OCI-LY7 (cell line): Measurements from ENCODE around the gene ZNF318. TPM values are rescaled to one million over a fixed set of nuclear protein-coding genes. Genes with fewer than 3 reads are reported as not detected.
"Not testable (repeated sequence)": the region's sequence is repeated elsewhere in the genome, so short reads cannot be mapped to it uniquely, and the experiment has no call there.

Experiments
- BruUV-seq: library from RNA; stranded (reverse); fragments of 400-500 nt; replicated peaks from 2 replicates; lab custom pipeline; 2021; lab: Mats Ljungman, UMichigan
- CTCF ChIA-PET: fragments of 300-600 bp; sonication (Branson Sonifier 250); formaldehyde crosslinking; loops from one replicate; lab custom pipeline; 2022; ENCODE audit warnings: antibody characterized with exemption; ENCODE audit not compliant: unreplicated experiment; lab: Charles Lee
- POLR2A ChIA-PET: fragments of 300-600 bp; sonication (Branson Sonifier 250); formaldehyde crosslinking; loops from one replicate; lab custom pipeline; 2022; ENCODE audit warnings: antibody characterized with exemption; lab: Charles Lee
- DNase-seq: peaks from one replicate; pipeline ENCODE4 v3.0.0-alpha.2; 2015; ENCODE audit warnings: low spot score
- H2AFZ ChIP-seq: fragments of 200-600 bp; sonication (generic), shearing (Covaris generic); 2 replicates; pipeline ENCODE4 v1.6.1; 2014; ENCODE audit warnings: mild to moderate bottlenecking, antibody characterized with exemption, low read length, moderate library complexity
- H3K27ac ChIP-seq: fragments of 200-600 bp; sonication (generic); 2 replicates; pipeline ENCODE4 v1.5.1; 2014; ENCODE audit warnings: mixed run types, low read depth, mild to moderate bottlenecking, moderate library complexity, low read length, inconsistent platforms; ENCODE audit not compliant: poor library complexity, severe bottlenecking
- H3K36me3 ChIP-seq: fragments of 200-600 bp; sonication (generic); 2 replicates; pipeline ENCODE4 v1.6.1; 2014; ENCODE audit warnings: mild to moderate bottlenecking, antibody characterized with exemption, low read length, moderate library complexity, mixed read lengths; ENCODE audit not compliant: insufficient read depth
- H3K4me1 ChIP-seq: fragments of 200-600 bp; sonication (generic); 2 replicates; pipeline ENCODE4 v1.5.1; 2014; ENCODE audit warnings: mild to moderate bottlenecking, low read length; ENCODE audit not compliant: insufficient read depth, poor library complexity, severe bottlenecking
- H3K4me2 ChIP-seq: fragments of 200-600 bp; sonication (generic); 2 replicates; pipeline ENCODE4 v1.6.1; 2014; ENCODE audit warnings: mild to moderate bottlenecking, low read length
- H3K4me3 ChIP-seq: fragments of 200-600 bp; sonication (generic); 2 replicates; pipeline ENCODE4 v1.5.1; 2014; ENCODE audit warnings: mild to moderate bottlenecking, low read depth, low read length; ENCODE audit not compliant: poor library complexity, severe bottlenecking
- H3K79me2 ChIP-seq: fragments of 200-600 bp; sonication (generic); 2 replicates; pipeline ENCODE4 v1.6.1; 2016; ENCODE audit warnings: low read depth, mild to moderate bottlenecking, low read length, moderate library complexity, mixed read lengths; ENCODE audit not compliant: insufficient read depth
- H3K9me2 ChIP-seq: fragments of 200-600 bp; sonication (generic); 2 replicates; pipeline ENCODE4 v1.6.1; 2016; ENCODE audit warnings: mild to moderate bottlenecking, low read length, mixed read lengths; ENCODE audit not compliant: insufficient read depth
- H3K9me3 ChIP-seq: fragments of 200-600 bp; sonication (generic); 2 replicates; pipeline ENCODE4 v1.6.1; 2014; ENCODE audit warnings: mild to moderate bottlenecking, mixed run types, low read length, mixed read lengths
- H4K20me1 ChIP-seq: fragments of 200-600 bp; sonication (generic); 2 replicates; pipeline ENCODE4 v1.6.1; 2014; ENCODE audit warnings: mild to moderate bottlenecking, antibody characterized with exemption, low read length, moderate library complexity, mixed read lengths; ENCODE audit not compliant: insufficient read depth
- CTCF ChIP-seq: fragments of 200-600 bp; sonication (generic); conservative IDR thresholded peaks from 2 replicates; pipeline ENCODE4 v1.5.1; 2014; ENCODE audit warnings: mild to moderate bottlenecking, antibody characterized with exemption, low read length, moderate library complexity, mixed read lengths
- EZH2phosphoT487 ChIP-seq: fragments of 200-600 bp; sonication (generic); IDR thresholded peaks from 2 replicates; pipeline ENCODE4 v1.6.1; 2018; ENCODE audit warnings: low read depth, borderline replicate concordance, mild to moderate bottlenecking, mixed run types, antibody characterized with exemption, low read length, moderate library complexity, mixed read lengths
- intact Hi-C: fragments of 100-400 bp; cut with micrococcal nuclease; formaldehyde crosslinking; loops from one replicate; pipeline ENCODE4 v1.10.0; 2022; ENCODE audit not compliant: unreplicated experiment
- total RNA-seq, 2 experiments: library from RNA; depleted of rRNA in 1 of 2; stranded (reverse); fragments of >200 nt in 1 of 2; shearing (Covaris generic) in 1 of 2; gene quantifications; 2 replicates each; pipeline ENCODE4 v1.2.3, GENCODE V29; 2014 to 2022

The ZNF318 gene
- total RNA-seq, 2 experiments from 2014 or later = 12.8 to 24.4 TPM

- BruUV-seq = no TSS peak
- intact Hi-C loops = no loop called here
These were observed 43.6 kb upstream of the ZNF318 start for GRCh38 chr6:43413002-43413401.

GRCh38 chr6:43412541-43412940 lies 43.1 kb upstream of the ZNF318 start:
- H4K20me1 ChIP-seq = no peaks in the 10 kb centered on the region
- intact Hi-C loops = no loop called here
- no TSS peak for BruUV-seq
- no peaks in the 10 kb centered on the region for H3K36me3 ChIP-seq
- H3K4me1 ChIP-seq = no peaks in the 10 kb centered on the region
- H3K79me2 ChIP-seq = no peaks in the 10 kb centered on the region
- ChIA-PET CTCF (no interaction called here), POLR2A (no interaction called here)
- no peaks in the 10 kb centered on the region for H3K9me2 ChIP-seq
- H3K9me3 ChIP-seq = peaks cover 13% of the 10 kb centered on the region
- no peak overlapping the region for H3K4me2 ChIP-seq
- H3K4me3 ChIP-seq = no peak overlapping the region
- H2AFZ ChIP-seq = no peak overlapping the region
- no peak for TF ChIP-seq EZH2phosphoT487
- TF ChIP-seq CTCF = no peak
- no peak for DNase-seq
- H3K27ac ChIP-seq = no peak overlapping the region

More at GRCh38 chr6:43413002-43413401, 43.6 kb upstream of the ZNF318 start:
- Histone ChIP-seq H3K79me2 (no peaks in the 10 kb centered on the region), H3K36me3 (no peaks in the 10 kb centered on the region), H3K4me3 (no peak overlapping the region), H3K4me1 (no peaks in the 10 kb centered on the region), H3K27ac (no peak overlapping the region), H3K4me2 (no peak overlapping the region), H4K20me1 (no peaks in the 10 kb centered on the region), H3K9me2 (no peaks in the 10 kb centered on the region), H2AFZ (no peak overlapping the region), H3K9me3 (peaks cover 13% of the 10 kb centered on the region)
- CTCF ChIA-PET = no interaction called here
- DNase-seq = no peak
- TF ChIP-seq EZH2phosphoT487 = no peak
- TF ChIP-seq CTCF = no peak
- POLR2A ChIA-PET = no interaction called here

GRCh38 chr6:43410776-43411175 lies 41.3 kb upstream of the ZNF318 start:
- H3K79me2 ChIP-seq, BruUV-seq, H3K4me2 ChIP-seq, H2AFZ ChIP-seq, H3K4me3 ChIP-seq, H3K36me3 ChIP-seq, H3K4me1 ChIP-seq, DNase-seq, H4K20me1 ChIP-seq, H3K27ac ChIP-seq, H3K9me2 ChIP-seq, intact Hi-C loops, CTCF ChIA-PET: not testable (repeated sequence)
- POLR2A ChIA-PET = interaction anchor here (0.6 kb wide), 1 partner anchor 24 kb away, joined by 3 read pairs; no protein-coding TSS in a partner anchor
- H3K9me3 ChIP-seq = peaks cover 13% of the 10 kb centered on the region
